ENCODE data around the gene SSB. TPM values are rescaled to one million over a fixed set of nuclear protein-coding genes. Genes with fewer than 3 reads are reported as not detected.
A peak's percentile ranks its signal among the peaks of the same experiment; 100 is the strongest.

Gene SSB
- total and polyA plus RNA-seq, 2 of the 13 experiments (the other 11 are each of a cell fraction or from before 2014, with no cell fraction given) = 109 to 208 TPM

- 0 out of 4 replicates have a peak, but pooled peaks of 1 of the 2 experiments have one; percentile 8 for TF ChIP-seq HMGXB4 (CRISPR knock-in tag; IDR thresholded peaks at IDR 0.05; ENCODE audit: borderline replicate concordance in 1 of 2, low read depth in 1 of 2)
- 0 out of 2 replicates have a peak, but pooled peaks have one; percentile 60 for TF ChIP-seq PBX2 (CRISPR knock-in tag; IDR thresholded peaks at IDR 0.05)
- TF ChIP-seq ZHX1 (CRISPR knock-in tag; IDR thresholded peaks at IDR 0.05; ENCODE audit: low read depth) = peak; percentile 24; the same call in 1 of the 2 replicates
- TF ChIP-seq ZNF766 (CRISPR knock-in tag; IDR thresholded peaks at IDR 0.05; ENCODE audit: borderline replicate concordance) = no peak
- peak; percentile 75 for TF ChIP-seq ARID4A (CRISPR knock-in tag; IDR thresholded peaks at IDR 0.05; ENCODE audit: borderline replicate concordance)
- TF ChIP-seq ZNF784 (CRISPR knock-in tag; IDR thresholded peaks at IDR 0.05; ENCODE audit: borderline replicate concordance) = 0 out of 2 replicates have a peak, but pooled peaks have one; percentile 19
- TF ChIP-seq ZNF569 (CRISPR knock-in tag; IDR thresholded peaks at IDR 0.05; ENCODE audit: borderline replicate concordance) = no peak
- no peak for TF ChIP-seq RARA (CRISPR knock-in tag; IDR thresholded peaks at IDR 0.05)
- 0 out of 2 replicates have a peak, but pooled peaks have one; percentile 23 for TF ChIP-seq ZNF441 (CRISPR knock-in tag; IDR thresholded peaks at IDR 0.05; ENCODE audit: borderline replicate concordance)
- no peak for TF ChIP-seq ZNF615 (CRISPR knock-in tag; IDR thresholded peaks at IDR 0.05; ENCODE audit: borderline replicate concordance)
- TF ChIP-seq SALL1 (CRISPR knock-in tag; IDR thresholded peaks at IDR 0.05) = no peak
- TF ChIP-seq NONO (IDR thresholded peaks at IDR 0.05) = no peak
- 0 out of 2 replicates have a peak, but pooled peaks have one; percentile 46 for TF ChIP-seq NONO (CRISPR knock-in tag; conservative IDR thresholded peaks at IDR 0.05)
- TF ChIP-seq KLF11 (CRISPR knock-in tag; IDR thresholded peaks at IDR 0.05) = no peak
- no peak for TF ChIP-seq MLLT10 (CRISPR knock-in tag; IDR thresholded peaks at IDR 0.05)
- TF ChIP-seq TEAD3 (CRISPR knock-in tag; optimal IDR thresholded peaks at IDR 0.05; ENCODE audit: borderline replicate concordance) = peak; percentile 59
- 0 out of 2 replicates have a peak, but pooled peaks have one; percentile 6 for TF ChIP-seq FOSL2 (CRISPR knock-in tag; IDR thresholded peaks at IDR 0.05)
- TF ChIP-seq DNMT3B (CRISPR knock-in tag; conservative IDR thresholded peaks at IDR 0.05) = peak; percentile 71; the same call in 1 of the 2 replicates
These were observed 29.6 kb downstream of the SSB start (continued) for GRCh38 chr2:169828141-169828811.

Measured in HepG2 (cell line).